Measurements from ENCODE around the gene GRM5.
"Not testable (repeated sequence)": the region's sequence is repeated elsewhere in the genome, so short reads cannot be mapped to it uniquely, and the experiment has no call there.

- TF ChIP-seq CTCF, EP300, POLR2A (IDR thresholded peaks at IDR 0.05): not testable (repeated sequence)
Observed at GRCh38 chr11:89043861-89044588, 21.8 kb downstream of the GRM5 start.
